Measurements from ENCODE around the gene PRRX2.
"Not testable (repeated sequence)": the region's sequence is repeated elsewhere in the genome, so short reads cannot be mapped to it uniquely, and the experiment has no call there.

The PRRX2 gene

DNA sequence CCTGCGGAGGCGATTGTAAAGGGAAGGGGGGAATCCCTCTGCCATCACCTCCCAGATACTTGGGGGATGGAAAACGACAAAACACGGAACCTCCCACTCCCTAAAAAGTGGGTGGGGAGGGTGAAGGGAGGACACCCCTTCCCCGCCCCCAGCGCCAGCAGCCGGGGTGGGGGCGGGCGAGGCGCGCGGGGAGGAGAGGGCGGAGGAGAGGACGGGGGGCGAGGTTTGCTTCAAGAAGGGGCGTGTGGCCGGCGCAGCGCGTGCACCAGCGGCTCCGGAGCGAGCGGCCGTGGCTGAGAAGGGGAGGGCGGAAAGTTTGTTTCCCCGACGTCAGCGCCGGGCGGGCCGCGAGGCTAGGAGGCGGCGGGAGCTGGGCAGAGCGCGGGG, at the start of gene PRRX2:
Gene PRRX2, plus strand, starts transcription at position 259 of the 387 bp plus-strand sequence. CDS start 221 bp downstream, outside the sequence.
- no peak for DNase-seq (ENCODE audit: low spot score)

DNA sequence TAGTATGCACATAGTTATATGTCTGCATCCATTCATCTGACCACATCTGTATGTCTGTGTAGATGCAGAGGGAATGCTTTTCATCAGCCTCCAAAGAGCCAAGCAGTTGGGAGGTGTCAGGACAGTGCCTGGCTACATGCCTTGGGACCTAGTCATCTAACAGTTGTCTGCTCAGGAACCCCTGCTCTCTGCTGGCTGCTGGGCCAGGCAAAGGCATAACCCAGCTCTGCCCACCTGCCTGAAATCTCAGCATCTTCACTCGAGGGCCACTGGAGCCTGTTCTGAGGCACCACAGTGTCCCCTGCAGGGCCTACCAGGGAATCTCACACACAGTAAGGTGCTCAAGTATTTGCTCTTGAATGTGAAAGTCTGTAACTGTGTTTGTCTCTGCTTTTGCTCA, 48.3 kb upstream of the PRRX2 start:
- no peak for DNase-seq (ENCODE audit: low spot score)

DNA sequence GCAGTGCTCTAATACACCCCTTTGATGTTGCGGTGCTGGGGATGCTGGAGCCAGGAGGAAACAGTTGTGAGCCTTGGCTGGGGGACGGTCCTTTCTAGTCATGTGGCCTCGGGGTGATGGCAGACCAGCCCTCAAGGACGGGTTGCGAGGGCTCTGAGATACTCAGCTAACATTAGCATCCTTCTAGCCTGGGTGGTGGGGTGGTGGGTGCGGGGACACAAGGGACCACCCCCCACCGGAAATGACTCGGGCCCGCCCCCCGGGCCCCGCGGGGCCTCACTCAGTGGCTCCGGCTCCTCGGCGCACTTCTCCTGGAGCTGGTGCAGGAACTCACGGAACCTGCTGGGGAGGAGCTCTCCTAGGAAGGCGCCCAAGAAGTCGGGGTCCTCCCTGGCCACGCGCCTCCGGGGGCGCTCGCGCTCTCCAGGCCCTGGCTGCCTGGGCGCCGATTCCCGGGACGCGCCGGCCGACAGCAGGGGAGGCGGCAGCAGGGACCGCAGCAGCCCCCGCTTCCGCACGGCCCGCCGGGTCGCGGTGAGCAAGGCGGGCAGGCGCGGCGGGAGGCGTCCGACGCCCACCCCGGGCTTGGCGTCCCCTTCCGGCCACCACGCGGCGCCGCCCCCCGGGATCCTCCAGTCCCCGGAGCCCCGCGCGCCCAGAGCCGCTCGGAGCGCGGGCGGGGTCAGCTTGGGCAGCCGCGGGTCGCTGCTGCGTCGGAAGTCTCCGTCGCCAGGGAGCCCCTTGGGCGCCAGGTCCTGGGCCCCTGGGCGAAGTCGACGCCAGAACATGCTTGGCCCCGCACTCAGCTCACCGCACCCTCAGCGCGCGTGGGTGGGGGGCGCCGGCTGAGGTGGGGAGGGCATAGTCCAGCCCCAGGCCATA, 45.4 kb upstream of the PRRX2 start:
- no peak for DNase-seq (ENCODE audit: low spot score)

DNA sequence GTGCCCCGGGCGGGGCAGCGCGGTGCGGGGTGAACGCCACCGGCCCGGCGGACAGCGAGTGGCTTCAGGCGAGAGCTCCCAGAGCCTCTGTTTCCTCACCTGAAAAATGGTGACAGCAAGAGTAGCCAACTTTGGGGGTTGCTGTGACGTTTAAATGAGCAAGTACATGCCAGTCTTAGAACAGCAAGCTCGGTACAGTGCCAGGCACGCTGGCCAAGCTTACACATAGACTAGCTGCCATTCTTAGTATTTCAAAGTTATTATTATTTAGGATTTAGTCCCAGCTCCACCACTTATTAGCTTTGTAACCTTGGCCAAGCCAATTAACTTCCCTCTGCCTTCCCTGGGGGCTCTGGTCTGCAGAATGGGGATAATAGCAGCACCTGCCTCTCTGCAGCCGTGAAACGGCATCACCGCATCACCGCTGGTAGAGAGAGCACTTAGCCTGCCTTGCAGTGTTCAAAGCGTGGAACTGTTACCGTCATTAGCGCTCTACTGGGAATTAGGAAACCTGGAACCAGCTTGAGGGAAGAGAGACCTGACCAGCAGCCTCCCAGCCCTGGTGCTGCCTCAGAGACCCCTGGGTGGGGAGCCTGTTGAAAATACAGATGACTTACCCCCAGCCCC, 44.7 kb upstream of the PRRX2 start, which contains the start of gene C9orf50:
Gene C9orf50, minus strand, starts transcription at position 433 of the 627 bp plus-strand sequence. CDS start 527 bp downstream, outside the sequence.
- no peak for DNase-seq (ENCODE audit: low spot score)

DNA sequence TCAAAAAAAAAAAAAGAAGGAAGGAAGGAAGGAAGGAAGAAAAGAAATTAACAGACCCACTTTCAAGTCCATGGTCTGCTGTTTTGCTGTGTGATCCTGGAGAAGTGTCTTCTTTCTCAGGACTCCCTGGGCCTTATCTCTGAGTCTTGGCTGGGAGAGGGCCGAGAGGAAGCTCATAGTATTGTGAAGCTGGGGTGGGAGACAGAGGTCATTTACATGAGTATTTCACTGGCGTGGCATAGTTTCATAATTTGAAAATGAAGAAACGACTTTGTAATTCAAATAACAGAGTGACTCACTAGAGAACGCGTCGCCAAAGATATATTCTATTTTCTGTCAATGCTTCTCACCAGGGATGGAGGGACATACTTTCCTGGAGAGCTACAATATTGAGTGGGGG, 42.1 kb upstream of the PRRX2 start:
- DNase-seq (ENCODE audit: low spot score) = no peak

DNA sequence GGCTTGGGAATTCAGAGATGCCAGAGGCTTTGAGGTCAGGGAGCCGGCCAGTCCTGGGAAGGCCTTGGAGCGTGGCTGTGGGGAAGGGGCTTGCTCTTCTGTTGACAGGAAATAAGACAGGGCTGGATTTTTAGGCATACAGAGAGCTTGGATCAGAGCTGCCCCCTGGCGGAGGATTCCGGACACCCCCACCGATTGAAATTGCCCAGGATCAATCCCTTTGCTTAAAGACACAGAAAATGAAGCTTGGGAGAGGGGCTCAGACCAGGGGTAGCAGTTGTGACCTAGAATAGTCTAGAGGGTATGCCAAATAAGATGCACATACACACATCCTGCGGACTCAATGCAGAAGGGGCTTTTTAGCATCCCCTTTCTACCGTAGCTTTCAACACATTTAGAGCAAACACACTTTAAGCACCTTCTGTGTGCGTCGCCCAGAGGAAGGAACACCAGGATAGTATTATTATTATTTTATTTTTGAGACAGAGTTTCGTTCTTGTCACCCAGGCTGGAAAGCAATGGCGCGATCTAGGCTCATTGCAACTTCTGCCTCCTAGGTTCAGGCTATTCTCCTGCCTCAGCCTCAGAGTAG, 41.2 kb upstream of the PRRX2 start:
- peak; percentile 63 for DNase-seq (ENCODE audit: low spot score)

DNA sequence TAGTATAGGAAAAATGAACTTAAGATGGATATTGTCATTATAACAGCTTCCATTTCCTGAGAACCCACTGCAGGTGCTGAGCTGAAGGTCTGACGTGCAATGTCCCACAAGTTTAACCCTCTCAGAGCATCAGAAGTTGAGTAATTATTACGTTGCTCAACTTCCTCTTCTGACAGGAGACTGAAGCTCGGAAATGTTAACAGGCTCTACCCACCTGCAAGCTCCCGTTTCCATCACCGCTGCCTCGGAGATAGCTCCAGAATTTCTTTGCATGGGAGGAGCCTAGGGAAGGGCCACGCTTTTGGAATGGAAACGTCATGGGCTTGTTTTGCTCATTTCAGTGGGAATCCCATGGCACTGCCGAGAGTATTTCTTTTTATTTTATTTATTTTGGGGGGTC, 40.5 kb upstream of the PRRX2 start:
- DNase-seq (ENCODE audit: low spot score) = peak; percentile 61

DNA sequence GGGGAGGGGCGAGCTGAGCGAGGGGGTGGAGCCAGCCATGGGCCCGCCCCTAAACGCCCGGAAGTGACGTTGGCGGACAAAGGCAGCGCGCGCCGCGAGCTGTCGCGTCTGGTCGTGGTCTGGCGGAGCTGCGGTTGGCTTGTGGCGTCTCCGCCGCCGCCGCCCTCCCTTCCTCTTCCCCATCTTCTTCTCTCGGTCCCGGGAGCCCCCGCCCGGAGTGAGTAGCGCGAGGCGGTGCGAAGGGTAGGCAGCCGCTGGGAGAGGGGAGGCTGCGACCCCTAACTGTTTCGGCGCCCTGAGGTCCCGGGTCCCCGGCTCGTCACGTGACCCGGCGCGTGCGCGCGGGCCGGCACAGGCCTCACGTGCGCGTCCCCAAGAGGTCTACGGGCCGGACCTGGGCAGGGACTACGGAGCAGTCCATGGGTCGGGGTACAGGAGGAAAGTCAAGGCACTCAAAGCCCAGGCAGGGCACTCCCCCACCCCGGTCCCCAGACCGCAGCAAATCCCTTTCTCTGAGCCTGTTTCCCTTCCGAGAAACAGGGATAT, 39.3 kb upstream of the PRRX2 start, which contains the start of gene NTMT1:
Gene NTMT1, plus strand, starts transcription at position 85 of the 546 bp plus-strand sequence. CDS start 6,541 bp downstream, outside the sequence.
- peak; percentile 92 for DNase-seq (ENCODE audit: low spot score)

DNA sequence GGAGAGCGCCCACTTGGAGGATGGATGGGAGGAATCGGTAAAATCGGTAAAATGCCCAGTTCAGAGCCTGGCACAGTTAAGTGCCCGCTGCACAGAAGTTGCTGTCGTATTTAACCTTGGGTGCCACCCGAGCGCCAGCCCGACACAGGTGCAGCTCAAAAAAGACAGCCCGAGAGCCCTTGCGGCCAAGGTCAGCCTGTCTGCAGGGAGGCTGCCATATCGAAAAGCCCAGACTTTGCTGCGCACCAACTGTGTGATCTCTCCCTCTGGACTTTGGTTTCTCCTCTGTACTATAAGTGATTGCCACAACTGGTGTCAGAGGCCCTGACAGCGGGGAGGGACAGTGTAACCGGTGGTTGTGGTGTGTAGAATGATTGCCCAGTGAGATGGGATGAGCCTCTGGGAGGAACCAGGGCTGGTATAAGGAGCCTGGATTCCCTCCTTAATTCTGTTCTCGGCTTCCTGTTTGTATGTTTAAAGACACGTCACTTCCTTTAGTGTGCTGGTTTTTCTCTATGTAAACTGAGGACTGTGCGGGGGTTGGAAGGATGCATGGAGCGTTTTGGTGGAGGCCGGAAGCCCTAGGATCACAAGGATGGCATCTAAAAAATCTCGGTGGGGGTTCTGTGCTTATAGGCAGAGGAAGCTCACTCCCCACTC, 38.7 kb upstream of the PRRX2 start:
- peak; percentile 50 for DNase-seq (ENCODE audit: low spot score)

DNA sequence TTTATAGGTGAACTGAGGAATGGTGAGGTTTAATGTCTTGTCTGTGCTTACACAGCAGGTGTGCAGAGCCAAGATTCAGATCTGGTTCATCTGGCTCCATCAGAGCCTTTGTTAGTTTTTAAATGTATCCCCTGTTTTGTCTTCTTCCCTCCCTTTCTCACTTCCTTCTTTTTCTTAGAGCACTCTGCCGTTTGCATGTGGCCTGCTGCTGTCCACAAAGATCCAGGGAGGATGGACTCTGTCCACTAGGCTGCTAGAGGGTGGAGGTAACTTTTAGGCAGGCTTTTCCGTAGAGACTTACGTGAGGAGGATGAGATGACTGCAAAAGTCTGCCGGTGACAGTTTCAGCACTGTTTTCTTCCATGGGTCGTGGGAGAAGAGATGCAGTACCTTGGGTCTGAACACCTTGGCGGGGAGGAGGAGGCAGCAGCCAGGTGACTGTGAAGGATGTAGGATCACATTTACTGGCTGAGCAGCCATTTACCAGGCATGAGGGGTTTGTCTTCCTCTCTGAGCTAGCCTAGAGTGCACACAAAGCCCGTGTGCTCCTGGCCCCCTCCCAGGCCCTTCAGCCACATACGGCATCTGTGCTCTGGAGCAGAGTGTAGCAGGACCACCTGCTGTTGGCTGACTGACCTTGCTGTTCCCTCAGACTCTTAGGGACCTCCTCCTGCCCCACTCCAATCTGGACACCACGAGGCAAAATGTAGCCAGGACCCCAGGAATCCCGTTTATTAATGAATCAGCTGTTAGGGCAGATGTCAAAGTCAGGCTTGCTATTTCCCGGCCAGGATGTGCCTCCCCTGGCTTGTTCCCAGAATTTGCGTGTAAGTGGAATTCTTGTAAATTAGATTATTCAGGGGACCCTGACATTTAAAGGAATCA, 37.6 kb upstream of the PRRX2 start:
- DNase-seq (ENCODE audit: low spot score) = no peak

DNA sequence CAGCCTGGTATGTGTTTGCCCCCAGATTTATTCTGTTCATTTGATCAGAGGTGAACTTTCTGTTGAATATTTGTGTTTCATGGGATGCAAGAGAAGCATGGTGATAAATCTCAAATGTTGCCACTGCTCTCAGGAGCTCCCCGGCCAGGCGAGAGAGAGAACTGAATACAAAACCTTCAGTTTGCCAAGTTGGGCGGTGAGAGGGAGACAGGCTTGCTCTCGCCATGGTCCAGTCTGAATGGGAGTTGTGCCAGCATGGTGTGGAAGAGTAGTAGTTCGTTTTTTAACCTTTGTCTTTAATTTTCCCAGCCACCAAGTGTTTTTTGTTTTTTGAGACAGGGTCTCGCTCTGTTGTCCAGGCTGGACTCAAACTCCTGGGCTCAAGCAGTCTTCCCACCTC, 36.7 kb upstream of the PRRX2 start:
- no peak for DNase-seq (ENCODE audit: low spot score)

DNA sequence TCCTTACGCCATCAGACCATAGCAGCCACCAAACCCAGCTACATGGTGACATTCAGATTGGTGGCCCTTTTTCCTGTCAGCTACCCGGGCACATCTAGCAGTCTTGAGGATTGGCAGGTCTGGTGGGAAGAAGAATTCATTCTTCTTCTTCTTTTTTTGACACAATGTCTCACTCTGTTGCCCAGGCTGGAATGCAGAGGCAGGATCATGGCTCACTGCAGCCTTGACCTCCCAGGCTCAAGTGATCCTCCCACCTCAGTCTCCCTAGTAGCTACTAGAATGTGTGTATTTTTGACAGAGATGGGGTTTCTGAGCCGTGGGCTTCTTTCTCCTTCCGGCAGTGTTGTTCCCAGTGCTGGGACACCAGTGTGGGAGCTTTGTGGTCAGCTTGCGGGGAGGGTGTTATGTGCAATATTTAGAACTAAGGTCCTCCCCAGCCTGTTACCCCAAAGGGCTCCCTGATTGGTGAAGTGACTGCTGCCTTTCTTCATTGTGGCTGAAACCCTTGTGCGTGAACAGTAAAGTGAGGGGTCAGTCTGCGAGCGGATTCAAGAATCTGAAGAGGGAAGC, 36.1 kb upstream of the PRRX2 start:
- no peak for DNase-seq (ENCODE audit: low spot score)

DNA sequence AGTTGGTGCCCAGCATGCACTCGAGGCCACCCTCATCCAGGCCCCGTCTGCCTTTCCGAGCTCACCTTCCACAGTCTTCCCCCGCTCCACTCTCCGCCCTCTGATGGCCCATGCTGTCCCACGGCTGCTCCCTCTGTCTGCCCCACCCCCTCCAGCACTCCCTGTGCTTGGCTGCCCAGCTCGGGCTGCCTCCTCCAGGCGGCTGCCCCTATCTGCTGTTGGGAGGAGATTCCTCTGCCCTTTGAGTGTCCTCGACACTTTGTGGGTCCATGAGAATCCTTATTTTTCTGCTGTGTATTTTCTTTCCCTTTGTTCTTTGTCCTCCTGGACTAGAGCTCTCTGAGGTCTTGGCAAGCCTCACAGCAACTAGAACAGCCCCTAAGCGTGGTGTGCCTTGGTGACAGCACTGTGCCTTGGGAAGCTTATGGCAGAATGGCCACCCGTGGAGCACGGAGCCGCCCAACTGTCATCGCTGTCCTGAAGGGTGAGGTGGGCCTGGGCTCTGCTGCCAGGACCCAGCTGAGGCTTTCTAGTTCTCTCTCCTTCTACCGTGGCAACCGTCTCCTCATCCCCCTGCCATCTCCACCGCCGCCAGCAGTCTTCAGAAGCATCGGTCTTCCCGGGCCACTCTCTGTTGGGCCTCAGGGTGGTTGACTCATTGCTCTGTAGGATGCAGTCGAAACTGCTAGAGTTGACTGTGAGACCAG, 34.3 kb upstream of the PRRX2 start:
- no peak for DNase-seq (ENCODE audit: low spot score)

DNA sequence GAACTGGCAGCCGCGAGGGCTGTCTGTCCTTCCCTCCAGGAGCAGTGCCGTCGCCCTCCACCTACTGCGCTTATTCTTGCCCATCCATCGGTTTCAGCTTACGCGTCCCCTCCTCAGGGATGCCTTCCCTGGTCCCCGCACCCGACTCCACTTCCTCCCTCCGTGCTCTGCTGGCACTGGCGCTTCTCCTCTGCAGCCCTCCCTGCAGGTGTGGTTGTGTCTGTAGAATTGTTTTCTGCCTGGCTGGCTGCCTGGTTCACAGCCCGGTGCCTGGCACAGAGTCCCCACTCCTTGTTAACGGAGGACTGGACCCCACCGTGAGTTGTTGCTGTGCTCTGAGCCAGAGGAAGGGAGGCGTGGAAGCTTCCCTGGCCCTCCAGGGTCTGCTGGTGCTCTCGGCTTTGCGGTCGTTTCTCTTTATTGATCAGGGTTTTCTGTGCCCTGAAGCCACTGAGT, 33.7 kb upstream of the PRRX2 start:
- DNase-seq (ENCODE audit: low spot score) = no peak

DNA sequence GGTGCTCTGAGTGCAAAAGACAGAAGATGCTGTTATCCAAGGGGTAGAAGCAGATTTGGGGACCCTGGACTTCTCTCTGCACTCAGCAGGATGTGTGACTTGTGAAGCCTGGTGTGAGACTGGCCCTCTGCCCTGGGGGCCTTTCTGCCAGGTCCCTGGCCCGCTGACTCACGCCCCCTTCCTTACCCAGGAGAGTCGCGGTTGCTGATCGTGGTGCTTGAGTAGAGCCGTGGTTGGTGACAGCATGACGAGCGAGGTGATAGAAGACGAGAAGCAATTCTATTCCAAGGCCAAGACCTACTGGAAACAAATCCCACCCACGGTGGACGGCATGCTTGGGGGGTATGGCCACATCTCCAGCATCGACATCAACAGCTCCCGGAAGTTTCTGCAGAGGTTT, 33.0 kb upstream of the PRRX2 start:
- DNase-seq (ENCODE audit: low spot score) = no peak

DNA sequence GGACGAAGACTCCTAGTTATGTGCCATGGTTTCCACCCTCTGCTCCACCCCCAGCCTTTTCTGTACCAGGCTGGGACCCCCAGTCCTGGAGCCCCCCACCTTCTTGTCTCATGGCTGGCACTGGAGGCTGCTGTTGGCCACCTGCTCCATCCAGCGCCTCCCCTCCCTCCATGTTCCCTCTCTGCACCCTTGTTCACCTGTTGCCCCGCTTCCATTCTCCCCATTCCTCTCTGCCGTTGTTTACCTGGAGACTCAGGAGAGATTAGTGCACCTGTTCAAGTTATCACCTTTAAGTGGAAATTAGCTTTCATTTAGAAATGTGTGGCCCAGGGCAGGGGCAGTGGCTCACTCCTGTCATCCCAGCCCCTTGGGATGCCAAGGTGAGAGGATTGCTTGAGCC, 32.2 kb upstream of the PRRX2 start:
- no peak for DNase-seq (ENCODE audit: low spot score)

DNA sequence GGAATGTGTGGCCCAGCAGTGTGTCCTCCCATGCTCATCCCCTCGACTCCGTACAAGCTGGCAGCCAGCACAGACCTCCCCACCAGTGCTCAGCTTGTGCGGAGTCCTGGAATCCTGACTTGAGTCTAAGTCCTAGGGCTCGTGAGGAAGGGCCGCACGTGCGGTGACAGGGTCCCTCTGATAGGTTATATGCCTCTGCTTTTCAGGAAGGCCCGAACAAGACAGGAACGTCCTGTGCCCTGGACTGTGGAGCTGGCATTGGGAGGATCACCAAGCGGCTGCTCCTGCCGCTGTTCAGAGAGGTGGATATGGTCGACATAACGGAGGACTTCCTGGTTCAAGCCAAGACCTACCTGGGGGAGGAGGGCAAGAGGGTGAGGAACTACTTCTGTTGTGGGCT, 31.6 kb upstream of the PRRX2 start:
- no peak for DNase-seq (ENCODE audit: low spot score)

DNA sequence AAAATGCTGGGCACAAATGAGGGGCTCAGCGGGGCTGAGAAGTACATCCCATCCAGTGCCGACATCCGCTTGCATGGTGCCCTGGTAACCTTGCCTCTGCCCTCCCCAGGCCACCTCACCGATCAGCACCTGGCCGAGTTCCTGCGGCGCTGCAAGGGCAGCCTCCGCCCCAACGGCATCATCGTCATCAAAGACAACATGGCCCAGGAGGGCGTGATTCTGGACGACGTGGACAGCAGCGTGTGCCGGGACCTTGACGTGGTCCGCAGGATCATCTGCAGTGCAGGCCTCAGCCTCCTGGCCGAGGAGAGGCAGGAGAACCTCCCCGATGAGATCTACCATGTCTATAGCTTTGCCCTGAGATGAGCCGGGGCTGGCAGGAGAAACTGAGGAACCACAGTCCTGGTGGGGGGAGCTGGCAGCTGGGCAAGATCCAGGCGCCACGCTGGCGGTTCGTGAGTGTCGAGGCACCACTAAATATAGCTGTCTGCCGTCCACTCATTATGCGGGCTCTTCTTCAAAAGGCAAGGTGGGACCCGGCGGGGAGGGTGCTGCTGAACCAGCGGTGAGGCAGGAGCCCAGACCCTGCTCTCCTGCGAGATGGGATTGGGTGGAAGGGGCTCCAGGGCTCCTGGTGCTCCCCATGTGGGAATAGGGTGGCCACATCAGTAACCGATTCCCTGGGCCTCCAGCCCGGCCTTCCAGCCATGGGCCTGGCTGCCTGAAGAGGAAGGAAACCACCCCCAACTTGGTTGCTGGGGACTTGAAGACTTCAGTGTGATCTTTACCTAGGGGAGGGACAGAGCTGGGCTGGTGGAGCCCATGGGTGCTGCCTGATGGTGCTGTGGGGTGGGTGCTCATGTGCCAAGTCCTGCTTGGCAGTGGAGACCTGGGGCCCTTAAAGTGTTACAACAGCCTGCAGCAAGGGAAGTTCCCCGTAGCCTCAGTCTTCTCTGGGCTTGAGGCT, 30.1 kb upstream of the PRRX2 start:
- DNase-seq (ENCODE audit: low spot score) = no peak

DNA sequence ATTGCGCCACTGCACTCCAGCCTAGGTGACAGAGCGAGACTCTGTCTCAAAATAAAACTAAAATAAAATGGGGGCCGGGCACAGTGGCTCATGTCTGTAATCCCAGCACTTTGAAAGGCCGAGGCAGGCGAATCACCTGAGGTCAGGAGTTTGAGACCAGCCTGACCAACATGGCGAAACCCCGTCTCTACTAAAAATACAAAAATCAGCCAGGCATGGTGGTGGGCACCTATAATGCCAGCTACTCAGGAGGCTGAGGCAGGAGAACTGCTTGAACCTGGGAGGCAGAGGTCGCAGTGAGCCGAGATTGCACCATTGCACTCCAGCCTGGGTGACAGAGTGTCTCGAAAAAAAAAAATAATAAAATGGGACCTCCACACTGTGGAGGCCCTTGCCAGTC, 29.1 kb upstream of the PRRX2 start:
- DNase-seq (ENCODE audit: low spot score) = not testable (repeated sequence)

Measured in germinal center (tissue), 1 donor.